Caki2 (cell line): ENCODE data around the gene GTF3C6. TPM values are rescaled to one million over a fixed set of nuclear protein-coding genes. Genes with fewer than 3 reads are reported as not detected.
"Not testable (repeated sequence)": the region's sequence is repeated elsewhere in the genome, so short reads cannot be mapped to it uniquely, and the experiment has no call there.

ENCODE experiments used
- DNase-seq: peaks from one replicate; pipeline ENCODE4 v3.0.0-alpha.2; 2015; ENCODE audit warnings: low read depth
- in situ Hi-C: cut with HindIII; loops from 2 replicates; pipeline ENCODE4 v1.10.0; 2016; ENCODE audit warnings: low sequenced_read_pairs, low pct_unique_long_range_greater_than_20kb, mixed read lengths
- total RNA-seq: library from RNA; depleted of rRNA; stranded (reverse); fragments of >200 nt; shearing (Covaris generic); gene quantifications from 2 replicates; pipeline ENCODE4 v1.2.3, GENCODE V29; 2014; ENCODE audit warnings: low replicate concordance

Gene GTF3C6
- total RNA-seq, 1 experiment from 2014 or later = 14.7 TPM

- in situ Hi-C loops, DNase-seq: not testable (repeated sequence)
Measured at GRCh38 chr6:110968661-110969060, 10.2 kb downstream of the GTF3C6 start.

GRCh38 chr6:110971468-110971867, 13.0 kb downstream of the GTF3C6 start:
- no peak for DNase-seq
- in situ Hi-C loops = no loop called here

GRCh38 chr6:110976575-110976974, 18.1 kb downstream of the GTF3C6 start:
- in situ Hi-C loops = no loop called here
- DNase-seq = no peak

DNA sequence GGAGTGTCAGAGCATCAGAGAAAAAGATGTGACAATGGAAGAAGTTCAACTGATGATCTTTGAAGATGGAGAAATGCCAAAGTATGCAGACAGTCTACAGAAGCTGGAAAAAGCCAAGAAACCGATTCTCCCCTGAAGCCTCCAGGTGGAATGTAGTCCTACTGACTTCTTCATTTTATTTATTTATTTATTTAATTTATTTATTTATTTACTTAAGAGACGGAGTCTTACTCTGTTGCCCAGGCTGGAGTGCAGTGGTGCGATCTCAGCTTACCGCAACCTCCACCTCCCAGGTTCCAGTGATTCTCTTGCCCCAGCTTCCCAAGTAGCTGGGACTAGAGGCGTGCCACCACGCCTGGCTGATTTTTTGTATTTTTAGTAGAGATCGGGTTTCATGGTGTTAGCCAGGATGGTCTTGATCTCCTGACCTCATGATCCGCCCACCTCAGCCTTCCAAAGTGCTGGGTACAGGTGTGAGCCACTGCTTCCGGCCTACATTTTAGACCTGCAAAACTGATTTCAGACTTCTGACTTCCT, 21.1 kb downstream of the GTF3C6 start:
- in situ Hi-C loops = no loop called here

GRCh38 chr6:110980227-110980626, 21.7 kb downstream of the GTF3C6 start:
- no peak for DNase-seq
- in situ Hi-C loops = no loop called here

More for the DNA sequence above, 21.1 kb downstream of the GTF3C6 start:
- DNase-seq = peak; percentile 83

DNA sequence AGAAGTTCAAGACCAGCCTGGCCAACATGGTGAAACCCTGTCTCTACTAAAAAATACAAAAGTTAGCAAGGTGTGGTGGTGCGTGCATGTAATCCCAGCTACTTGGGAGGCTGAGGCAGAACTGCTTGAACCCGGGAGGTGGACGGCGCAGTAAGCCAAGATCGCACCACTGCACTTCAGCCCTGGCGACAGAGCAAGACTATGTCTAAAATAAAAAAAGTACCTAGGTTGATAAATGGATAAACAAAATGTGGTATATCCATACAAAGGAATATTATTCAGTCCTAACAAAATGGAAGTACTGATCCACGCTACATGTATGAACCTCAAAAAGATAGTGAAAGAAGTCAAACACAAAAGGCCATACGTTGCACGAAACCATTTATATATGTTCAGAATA, 22.1 kb downstream of the GTF3C6 start:
- in situ Hi-C loops = no loop called here

GRCh38 chr6:110981202-110981600, 22.7 kb downstream of the GTF3C6 start:
- in situ Hi-C loops = no loop called here

More for the DNA sequence above, 22.1 kb downstream of the GTF3C6 start:
- no peak for DNase-seq

DNA sequence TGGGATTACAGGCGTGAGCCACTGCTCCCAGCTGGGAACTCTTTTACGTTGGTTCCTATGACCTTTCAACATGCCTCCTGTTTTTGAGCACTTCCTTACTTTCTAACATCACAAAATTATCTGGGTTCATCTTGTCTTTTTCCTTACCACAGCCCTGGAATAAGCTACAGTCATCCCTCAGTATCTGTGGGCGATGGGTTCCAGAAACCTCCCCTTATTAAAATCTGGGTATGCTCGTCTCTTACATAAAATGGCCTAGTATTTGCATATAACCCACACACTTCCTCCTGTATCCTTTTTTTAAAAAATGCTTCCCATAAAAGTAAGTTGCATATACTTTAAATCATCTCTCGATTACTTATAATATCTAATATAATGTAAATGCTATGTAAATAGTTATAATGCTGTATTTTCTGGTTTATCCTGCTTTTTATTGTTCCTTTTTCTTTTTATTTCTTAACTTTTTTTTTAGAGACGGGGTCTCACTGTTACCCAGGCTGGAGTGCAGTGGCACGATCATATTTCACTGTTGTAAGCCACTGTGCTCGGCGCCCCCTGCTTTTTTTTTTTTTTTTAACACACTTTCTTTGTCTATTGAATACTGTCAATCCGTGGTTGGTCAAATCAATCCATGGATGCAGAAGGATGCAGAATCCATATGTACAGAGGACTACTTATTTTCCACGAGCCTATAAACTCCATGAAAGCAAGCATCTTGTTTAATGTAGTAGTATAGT, 32.5 kb downstream of the GTF3C6 start:
- no peak for DNase-seq
- in situ Hi-C loops = no loop called here

More at GRCh38 chr6:110981202-110981600, 22.7 kb downstream of the GTF3C6 start:
- DNase-seq = no peak

DNA sequence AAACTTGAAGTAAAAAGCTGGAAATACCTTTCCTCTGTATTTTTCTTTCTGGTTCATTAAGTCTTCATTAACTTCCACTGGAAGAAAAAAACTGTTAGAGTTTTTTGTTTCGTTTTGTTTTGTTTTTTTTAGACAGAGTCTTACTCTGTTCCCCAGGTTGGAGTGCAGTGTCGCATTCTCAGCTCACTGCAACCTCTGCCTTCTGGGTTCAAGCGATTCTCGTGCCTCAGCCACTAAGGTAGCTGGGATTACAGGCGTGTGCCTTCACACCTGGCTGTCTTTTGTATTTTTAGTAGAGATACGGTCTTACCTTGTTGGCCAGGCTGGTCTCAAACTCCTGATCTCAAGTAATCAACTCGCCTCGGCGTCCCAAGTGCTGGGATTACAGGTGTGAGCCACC, 38.2 kb downstream of the GTF3C6 start:
- no peak for DNase-seq
- in situ Hi-C loops = no loop called here

DNA sequence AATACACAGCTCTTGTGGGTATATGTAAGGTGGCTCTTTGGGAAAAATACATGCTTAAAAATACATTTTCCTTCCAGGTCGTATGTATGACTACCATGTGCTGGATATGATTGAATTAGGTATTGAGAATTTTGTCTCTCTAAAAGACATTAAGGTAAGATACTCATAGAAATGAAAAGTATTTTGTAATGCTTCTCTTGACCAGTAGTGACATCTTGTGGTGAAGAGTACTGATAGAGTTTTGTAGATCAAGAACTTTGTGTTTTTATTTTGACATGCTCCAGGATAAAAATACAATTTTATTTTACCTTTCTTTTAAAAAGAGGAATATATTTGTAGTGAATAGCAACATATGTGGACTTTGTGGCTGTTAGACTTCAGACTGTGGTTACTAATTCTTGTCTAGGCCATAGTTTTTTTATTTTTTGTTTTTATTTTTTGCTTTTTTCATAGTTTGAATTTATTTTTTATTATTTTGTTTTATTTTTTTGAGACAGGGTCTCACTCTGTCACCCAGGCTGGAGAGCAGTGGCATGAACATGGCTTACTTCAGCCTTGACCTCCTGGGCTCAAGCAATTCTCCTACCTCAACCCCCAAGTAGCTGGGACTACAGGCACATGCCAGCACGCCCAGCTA, 41.2 kb downstream of the GTF3C6 start:
- peak; percentile 17 for DNase-seq

DNA sequence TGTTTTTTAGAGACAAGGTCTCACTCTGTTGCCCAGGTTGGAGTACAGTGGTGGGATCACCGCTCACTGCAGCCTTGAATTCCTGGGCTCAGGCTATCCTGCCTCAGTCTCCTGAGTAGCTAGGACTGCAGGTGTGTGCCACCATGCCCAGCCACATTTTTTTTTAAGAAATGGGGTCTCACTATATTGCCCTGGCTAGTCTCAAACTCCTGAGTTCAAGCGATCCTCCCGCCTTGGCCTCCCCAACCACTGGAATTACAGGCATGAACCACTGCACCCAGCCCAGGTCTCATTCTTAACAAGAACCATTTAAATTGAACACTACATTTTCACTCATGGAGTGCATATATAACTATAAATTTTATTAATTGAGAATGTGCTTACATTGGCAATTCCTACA, 43.8 kb downstream of the GTF3C6 start:
- in situ Hi-C loops = no loop called here
- DNase-seq = no peak

More for the DNA sequence above, 41.2 kb downstream of the GTF3C6 start:
- in situ Hi-C loops = no loop called here

- in situ Hi-C loops = no loop called here
- peak; percentile 34 for DNase-seq
Measured at GRCh38 chr6:111011360-111012142, 53.0 kb downstream of the GTF3C6 start.

DNA sequence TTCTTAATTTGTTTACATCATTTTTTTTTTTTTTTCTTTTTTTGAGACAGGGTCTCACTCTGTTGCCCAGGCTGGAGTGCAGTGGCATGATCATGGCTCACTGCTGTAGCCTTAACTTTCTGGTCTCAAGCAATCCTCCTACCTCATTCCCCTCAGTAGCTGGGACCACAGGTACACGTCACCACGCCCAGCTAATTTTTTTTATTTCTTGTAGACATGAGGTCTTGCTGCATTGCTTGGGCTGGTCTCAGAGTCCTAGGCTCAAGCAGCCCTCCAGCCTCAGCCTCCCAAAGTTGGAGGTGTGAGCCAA, 53.6 kb downstream of the GTF3C6 start:
- no peak for DNase-seq
- in situ Hi-C loops = no loop called here

DNA sequence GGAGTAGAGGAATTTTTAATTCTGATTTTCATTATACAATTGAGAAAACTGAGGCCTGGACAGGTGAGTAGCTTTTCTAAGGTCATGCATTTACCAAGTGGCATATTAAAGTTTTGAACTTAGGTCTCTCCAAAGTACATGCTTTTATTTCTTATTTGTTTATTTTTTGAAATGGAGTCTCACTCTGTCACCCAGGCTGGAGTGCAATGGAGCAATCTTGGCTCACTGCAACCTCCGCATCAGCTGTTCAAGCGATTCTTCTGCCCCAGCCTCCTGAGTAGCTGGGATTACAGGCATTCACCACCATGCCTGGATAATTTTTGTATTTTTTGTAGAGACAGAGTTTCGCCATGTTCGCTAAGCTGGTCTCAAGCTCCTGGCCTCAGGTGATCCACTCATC, 54.0 kb downstream of the GTF3C6 start:
- DNase-seq = not testable (repeated sequence)

GRCh38 chr6:111013144-111013915, 54.8 kb downstream of the GTF3C6 start:
- in situ Hi-C loops = no loop called here
- no peak for DNase-seq

More for the DNA sequence above, 54.0 kb downstream of the GTF3C6 start:
- in situ Hi-C loops = not testable (repeated sequence)

GRCh38 chr6:111015389-111016124, 57.1 kb downstream of the GTF3C6 start:
- no peak for DNase-seq
- in situ Hi-C loops = no loop called here

DNA sequence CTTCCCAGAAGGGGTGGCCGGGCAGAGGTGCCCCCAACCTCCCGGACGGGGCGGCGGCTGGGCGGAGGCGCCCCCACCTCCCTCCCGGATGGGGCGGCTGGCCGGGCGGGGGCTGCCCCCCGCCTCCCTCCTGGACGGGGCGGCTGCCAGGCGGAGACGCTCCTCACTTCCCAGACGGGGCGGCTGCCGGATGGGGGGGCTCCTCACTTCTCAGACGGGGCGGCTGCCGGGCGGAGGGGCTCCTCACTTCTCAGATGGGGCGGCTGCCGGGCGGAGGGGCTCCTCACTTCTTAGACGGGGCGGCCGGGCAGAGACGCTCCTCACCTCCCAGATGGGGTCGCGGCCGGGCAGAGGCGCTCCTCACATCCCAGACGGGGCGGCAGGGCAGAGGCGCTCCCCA, 58.7 kb downstream of the GTF3C6 start:
- in situ Hi-C loops, DNase-seq: not testable (repeated sequence)
